ENCODE data around the gene SGPL1. TPM values are rescaled to one million over a fixed set of nuclear protein-coding genes. Genes with fewer than 3 reads are reported as not detected.
A peak's percentile ranks its signal among the peaks of the same experiment; 100 is the strongest.

Gene SGPL1
- total RNA-seq, 6 experiments from 2014 or later: 33.2 to 50.1 (median 38.0) TPM

- Histone ChIP-seq H3K27me3 (no peaks in the 10 kb centered on the region), H3K4me3 (peak overlapping the region in 2 of 3 donors; percentile 84 to 85), H3K9me3 (no peaks in the 10 kb centered on the region), H3K27ac (peak overlapping the region; percentile 93 to 100 (median 95)), H3K36me3 (peaks cover 0 to 38% (median 17%) of the 10 kb centered on the region in 4 donors), H3K4me1 (peaks cover 0 to 45% (median 10%) of the 10 kb centered on the region in 4 donors)
- peak; percentile 79 for TF ChIP-seq POLR2A (IDR thresholded peaks at IDR 0.05)
- no peak for TF ChIP-seq CTCF (IDR thresholded peaks at IDR 0.05)
- WGBS (ENCODE audit: insufficient coverage, low coverage, low lambda C conversion rate, missing lambda C conversion rate): 33% methylated on average over 17 of the region's 18 CpGs
- ATAC-seq: peak; percentile 55 to 79 (median 66)
- intact Hi-C loops (cut with DNase I): no loop called here
- peak; percentile 88 to 98 (median 96) for DNase-seq
Observed at GRCh38 chr10:70885931-70886903, 70.5 kb downstream of the SGPL1 start.

DNA sequence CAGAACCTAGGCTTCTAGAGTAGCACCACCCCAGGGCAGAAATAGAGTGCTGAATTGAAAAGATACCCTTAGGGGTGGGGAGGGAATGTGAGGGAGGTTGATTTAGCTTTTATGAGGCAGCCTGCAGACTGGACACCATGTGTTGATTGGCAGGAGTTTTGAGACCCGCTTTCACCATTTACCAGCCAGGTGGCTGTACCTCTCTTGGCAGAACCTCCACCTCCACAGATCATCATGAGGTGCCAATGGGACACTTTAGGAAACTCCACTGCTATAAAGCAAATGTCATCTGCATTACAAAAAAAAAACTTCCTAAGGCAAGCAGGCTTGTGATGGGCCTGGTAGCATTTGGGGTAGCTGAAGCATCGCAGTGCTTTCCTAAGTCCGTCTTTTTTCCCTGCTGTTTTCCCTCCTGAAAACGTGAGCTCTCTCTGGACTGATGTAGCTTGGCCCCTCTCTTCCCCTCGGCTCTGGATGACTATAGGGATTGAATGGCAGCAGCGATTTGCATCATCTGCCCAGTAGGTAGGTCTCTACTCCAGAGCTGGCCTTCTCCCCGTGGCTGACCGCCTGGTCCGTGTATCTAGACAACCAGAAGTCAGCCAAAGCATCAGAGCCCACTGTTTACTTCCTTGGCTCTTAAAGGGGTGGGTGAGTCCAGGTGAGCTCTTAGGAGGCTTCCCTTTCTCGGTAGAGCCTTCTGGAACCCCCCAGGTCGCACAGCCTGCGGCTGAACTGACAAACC lies 71.3 kb downstream of the SGPL1 start:
- H3K4me1 ChIP-seq: peaks cover 0 to 45% (median 10%) of the 10 kb centered on the region in 4 donors
- intact Hi-C loops (cut with DNase I): no loop called here
- 35% methylated on average over 4 of the region's 12 CpGs for WGBS (ENCODE audit: insufficient coverage, low coverage, low lambda C conversion rate, missing lambda C conversion rate)
- TF ChIP-seq CTCF (IDR thresholded peaks at IDR 0.05) (no peak), POLR2A (IDR thresholded peaks at IDR 0.05) (no peak)
- H3K27me3 ChIP-seq: no peaks in the 10 kb centered on the region
- ATAC-seq (peak in 1 of 4 donors; percentile 3), DNase-seq (no peak)
- peaks cover 0 to 36% (median 17%) of the 10 kb centered on the region in 4 donors for H3K36me3 ChIP-seq
- no peaks in the 10 kb centered on the region for H3K9me3 ChIP-seq
- H3K4me3 ChIP-seq: peak overlapping the region; percentile 84 to 92 (median 85)
- H3K27ac ChIP-seq: peak overlapping the region; percentile 93 to 100 (median 95)

- H3K4me1 ChIP-seq: peaks cover 0 to 45% (median 10%) of the 10 kb centered on the region in 4 donors
Observed at GRCh38 chr10:70887804-70888800, 72.4 kb downstream of the SGPL1 start, which contains the start of gene PCBD1. Gene PCBD1 (minus strand): TSS chr10:70888565. CDS start chr10:70888533, 32 bp downstream.

More at GRCh38 chr10:70887804-70888800, 72.4 kb downstream of the SGPL1 start, which contains the start of gene PCBD1:
- Histone ChIP-seq H3K36me3 (peaks cover 0 to 26% (median 13%) of the 10 kb centered on the region in 4 donors), H3K27ac (peak within 1 kb of the TSS; percentile 93 to 100 (median 95)), H3K4me3 (peak within 1 kb of the TSS; percentile 84 to 92 (median 85)), H3K9me3 (no peaks in the 10 kb centered on the region), H3K27me3 (no peaks in the 10 kb centered on the region)
- TF ChIP-seq POLR2A (IDR thresholded peaks at IDR 0.05) (peak; percentile 89), CTCF (IDR thresholded peaks at IDR 0.05) (no peak)
- WGBS (ENCODE audit: insufficient coverage, low coverage, low lambda C conversion rate, missing lambda C conversion rate): 3% methylated on average over 15 of the region's 85 CpGs
- intact Hi-C loops (cut with DNase I): no loop called here
- DNase-seq (peak; percentile 90 to 94 (median 93)), ATAC-seq (peak; percentile 76 to 86 (median 80))
